ENCODE data around the gene SLC12A8. TPM values are rescaled to one million over a fixed set of nuclear protein-coding genes. Genes with fewer than 3 reads are reported as not detected.

Gene SLC12A8
- total and polyA plus RNA-seq, 2 of the 13 experiments (the other 11 are each of a cell fraction or from before 2014, with no cell fraction given), result 0.44 to 0.71 TPM

GRCh38 chr3:125191730-125192129, 20.8 kb downstream of the SLC12A8 start:
- intact Hi-C loops (cut with micrococcal nuclease; ENCODE audit: unreplicated experiment) (no loop called here), in situ Hi-C loops (cut with HindIII; ENCODE audit: extremely low pct_ligation_motif_present, low pct_unique_long_range_greater_than_20kb) (no loop called here)
- H3K4me1 ChIP-seq (ENCODE audit: insufficient read depth, low read length), result peaks cover 11% of the 10 kb centered on the region; the same call in 1 of the 2 replicates
- CTCF ChIA-PET (ENCODE audit: low intra/inter-chr PET ratio, low total read pairs), result no interaction called here
- peaks cover 0 to 4% of the 10 kb centered on the region in 2 experiments; a peak in 2 of 5 replicates for H3K27me3 ChIP-seq (ENCODE audit: control insufficient read depth in 1 of 2, insufficient read depth in 2 of 2, low read length in 2 of 2)
- no peak for ATAC-seq
- H4K20me1 ChIP-seq (ENCODE audit: insufficient read depth, low read length), result no peaks in the 10 kb centered on the region
- H3K9me3 ChIP-seq (ENCODE audit: low read length), result no peaks in the 10 kb centered on the region
- no peak overlapping the region for H3K9ac ChIP-seq (ENCODE audit: insufficient read depth, low read depth, low read length)
- H2AFZ ChIP-seq (ENCODE audit: low read length), result no peak overlapping the region
- H3K4me2 ChIP-seq (ENCODE audit: low read depth, low read length), result peak overlapping the region; percentile 15; the same call in 1 of the 2 replicates
- TF ChIP-seq PHF20 (CRISPR knock-in tag; IDR thresholded peaks at IDR 0.05) (no peak), NFIC (IDR thresholded peaks at IDR 0.05; ENCODE audit: low read length) (no peak), AKNA (CRISPR knock-in tag; IDR thresholded peaks at IDR 0.05; ENCODE audit: borderline replicate concordance) (no peak), ZNF644 (CRISPR knock-in tag; IDR thresholded peaks at IDR 0.05; ENCODE audit: low read depth) (no peak), TRIM24 (CRISPR knock-in tag; IDR thresholded peaks at IDR 0.05) (no peak), U2AF2 (IDR thresholded peaks at IDR 0.05; ENCODE audit: low read depth, low read length) (no peak)
- no peak for FAIRE-seq
- no peak for DNase-seq (ENCODE audit: low spot score)
- POLR2A ChIA-PET, result no interaction called here
- H3K36me3 ChIP-seq (replicated peaks in 1 of 2; ENCODE audit: control insufficient read depth in 1 of 2, insufficient read depth in 2 of 2, low read length in 2 of 2), result no peaks in the 10 kb centered on the region
- H3K27ac ChIP-seq (ENCODE audit: extremely low read length, insufficient read depth, low read length), result no peak overlapping the region
- H3K4me3 ChIP-seq (replicated peaks in 1 of 3; ENCODE audit: insufficient read depth in 1 of 3, low read depth in 2 of 3, low read length in 3 of 3), result no peak overlapping the region
- BruUV-seq (replicated peaks), result no TSS peak
- WGBS (ENCODE audit: low lambda C conversion rate), result 35% methylated on average over 6 of the region's 7 CpGs
- no peaks in the 10 kb centered on the region for H3K79me2 ChIP-seq (ENCODE audit: insufficient read depth, low read length)

Measured in HepG2 (cell line).